Skin epidermis (tissue), 12 donors: ENCODE data around the gene SNX9.
"Not testable (repeated sequence)": the region's sequence is repeated elsewhere in the genome, so short reads cannot be mapped to it uniquely, and the experiment has no call there.

ENCODE experiments used
- H3K27ac ChIP-seq, 21 experiments: fragments of 200-600 bp; sonication (generic) in 11 of 21; one replicate each; pipeline ENCODE4 v1.5.0; 2020; ENCODE audit warnings: mild to moderate bottlenecking in 3 of 21, inconsistent platforms in 2 of 21, moderate library complexity in 2 of 21
- H3K4me3 ChIP-seq, 7 experiments: fragments of 200-600 bp; sonication (generic) in 2 of 7; one replicate each; pipeline ENCODE4 v1.5.0; 2020; ENCODE audit warnings: inconsistent platforms in 2 of 7, mild to moderate bottlenecking in 2 of 7, moderate library complexity in 1 of 7

The SNX9 gene

GRCh38 chr6:157905590-157906342 is 82.7 kb downstream of the SNX9 start:
- peak overlapping the region in 3 of 21 experiments; percentile 12 to 34 (median 32) for H3K27ac ChIP-seq
- no peak overlapping the region for H3K4me3 ChIP-seq

DNA sequence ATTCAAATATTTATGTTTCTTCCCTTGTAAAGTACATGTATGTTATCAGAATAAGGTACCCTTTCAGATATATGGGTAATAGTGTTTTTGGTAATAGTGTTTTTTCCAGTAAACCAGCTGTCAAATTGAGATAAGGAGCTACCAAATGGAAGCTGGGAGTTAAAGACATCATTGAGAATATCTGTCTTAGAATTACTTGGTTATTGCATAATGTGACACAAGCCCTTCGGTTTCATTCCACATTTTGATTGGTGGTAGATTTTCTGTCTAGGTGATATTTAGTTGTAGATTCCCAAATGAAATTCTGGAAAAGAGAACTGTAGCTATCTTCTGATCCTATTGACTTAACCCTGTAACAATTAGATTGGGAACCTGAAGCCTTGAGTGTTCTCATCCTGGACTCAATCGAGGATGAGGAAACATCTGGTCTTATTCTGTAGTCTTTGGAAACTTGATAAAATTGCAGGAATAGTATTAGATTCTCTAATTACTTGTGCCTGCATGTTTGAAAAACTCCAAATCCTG is 83.6 kb downstream of the SNX9 start:
- Histone ChIP-seq H3K4me3 (no peak overlapping the region), H3K27ac (peak overlapping the region in 1 of 21 experiments; percentile 32)

- Histone ChIP-seq H3K27ac (peak overlapping the region in 1 of 21 experiments; percentile 18), H3K4me3 (no peak overlapping the region)
Measured at GRCh38 chr6:157907651-157908050, 84.6 kb downstream of the SNX9 start.

DNA sequence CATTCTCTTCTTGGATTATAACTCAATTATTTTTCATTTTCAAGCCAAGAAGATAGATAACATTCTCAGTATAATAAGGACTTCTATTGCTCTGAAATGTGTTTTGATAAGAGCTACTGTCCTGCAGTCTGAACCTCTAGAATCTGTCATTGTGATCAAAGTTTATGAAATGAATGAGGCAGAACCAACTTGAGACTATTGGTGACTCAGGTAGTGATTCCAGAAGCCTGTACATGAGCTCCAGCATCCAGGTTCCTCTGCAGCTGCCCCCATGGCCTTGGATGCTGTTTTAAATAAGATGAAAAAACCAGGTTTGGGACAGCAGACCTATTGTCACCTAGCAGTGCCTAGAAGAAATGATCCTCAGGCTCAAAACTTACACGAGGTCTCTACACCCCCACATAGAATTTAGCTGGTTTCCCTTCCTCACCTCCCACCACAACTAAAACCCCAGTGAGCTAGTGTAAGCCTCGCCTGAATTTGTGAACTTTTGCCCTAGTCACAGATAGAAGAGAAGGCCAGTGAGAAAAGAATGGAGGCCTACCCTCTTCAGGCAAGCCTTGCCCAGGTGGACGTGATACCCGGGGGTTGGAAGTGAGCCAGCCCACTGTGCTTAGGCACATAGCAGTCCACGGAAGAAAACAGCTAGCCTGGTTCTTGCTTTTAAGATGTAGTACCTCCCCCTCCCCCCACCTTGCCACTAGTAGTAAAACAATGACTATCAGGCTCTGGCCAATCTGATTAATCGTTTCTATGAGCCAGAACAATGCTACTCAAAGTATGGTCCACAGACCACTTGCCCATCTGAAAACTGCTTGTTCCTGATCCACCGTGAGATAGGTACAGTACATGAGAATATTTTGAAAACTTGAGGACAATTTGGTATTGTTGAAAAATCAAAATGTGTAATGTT is 85.6 kb downstream of the SNX9 start:
- H3K27ac ChIP-seq: no peak overlapping the region

GRCh38 chr6:157909282-157909664 is 86.2 kb downstream of the SNX9 start:
- no peak overlapping the region for H3K4me3 ChIP-seq
- no peak overlapping the region for H3K27ac ChIP-seq

More for the DNA sequence above, 85.6 kb downstream of the SNX9 start:
- H3K4me3 ChIP-seq: no peak overlapping the region

DNA sequence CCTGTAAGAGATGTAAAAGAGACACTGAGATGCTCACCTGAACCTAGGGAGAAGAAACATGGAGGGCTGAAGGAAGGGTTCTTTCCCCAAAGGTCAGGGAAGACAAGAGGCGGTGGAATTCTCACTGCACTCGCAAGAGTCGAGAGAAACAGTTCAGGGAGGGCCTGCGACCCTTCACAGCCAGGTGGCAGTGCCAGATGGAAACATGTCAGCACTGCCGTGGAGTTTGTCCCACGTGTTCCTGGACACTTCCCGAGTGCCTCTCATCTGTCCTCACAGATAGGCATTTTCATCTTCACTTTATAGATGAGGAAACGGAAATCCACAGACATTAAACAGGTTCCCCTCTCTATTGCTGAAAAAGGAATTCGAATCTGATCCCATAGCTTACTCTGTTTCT is 88.2 kb downstream of the SNX9 start:
- H3K27ac ChIP-seq: no peak overlapping the region

DNA sequence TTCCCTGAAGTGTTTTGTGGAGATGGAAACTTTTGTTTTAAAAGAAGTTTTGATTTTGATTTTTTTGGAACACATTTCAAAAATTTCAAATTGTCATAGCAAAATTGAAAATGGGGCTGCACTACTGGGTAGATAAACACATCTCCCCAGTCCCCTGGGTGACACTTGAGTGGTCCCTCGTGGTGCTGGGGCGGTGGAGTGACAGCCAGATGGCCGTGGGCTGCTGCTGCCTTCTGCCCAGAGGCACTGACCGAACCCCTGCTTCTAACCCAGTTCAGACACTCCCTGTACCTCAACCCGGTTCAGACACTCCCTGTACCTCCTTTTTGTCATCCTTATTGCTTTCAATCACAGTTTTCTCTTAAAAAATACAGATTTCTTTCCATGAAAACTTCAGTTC is 88.7 kb downstream of the SNX9 start:
- Histone ChIP-seq H3K27ac (peak overlapping the region in 4 of 21 experiments; percentile 11 to 35 (median 32)), H3K4me3 (no peak overlapping the region)

More for the DNA sequence above, 88.2 kb downstream of the SNX9 start:
- H3K4me3 ChIP-seq: no peak overlapping the region

DNA sequence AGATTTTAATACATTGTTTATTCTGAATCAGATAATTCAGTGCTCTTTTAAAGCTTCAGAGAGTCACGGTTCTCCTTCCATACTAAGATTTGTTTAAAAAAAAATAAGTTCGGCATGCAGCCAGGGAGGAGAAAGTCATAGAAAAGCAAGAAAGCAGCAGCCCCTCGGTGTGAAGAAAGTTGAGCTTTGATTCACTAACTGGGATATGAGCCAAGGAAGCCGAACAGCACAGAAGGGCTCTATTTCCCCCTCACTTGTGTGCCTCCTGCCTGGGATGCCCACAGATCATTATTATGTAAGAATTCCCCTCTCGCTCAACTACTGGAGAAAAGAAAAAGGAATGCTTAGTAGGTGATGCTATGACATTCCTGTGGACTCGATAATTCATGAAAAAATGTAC is 89.3 kb downstream of the SNX9 start:
- H3K4me3 ChIP-seq: no peak overlapping the region
- peak overlapping the region in 3 of 21 experiments; percentile 29 to 35 (median 34) for H3K27ac ChIP-seq

DNA sequence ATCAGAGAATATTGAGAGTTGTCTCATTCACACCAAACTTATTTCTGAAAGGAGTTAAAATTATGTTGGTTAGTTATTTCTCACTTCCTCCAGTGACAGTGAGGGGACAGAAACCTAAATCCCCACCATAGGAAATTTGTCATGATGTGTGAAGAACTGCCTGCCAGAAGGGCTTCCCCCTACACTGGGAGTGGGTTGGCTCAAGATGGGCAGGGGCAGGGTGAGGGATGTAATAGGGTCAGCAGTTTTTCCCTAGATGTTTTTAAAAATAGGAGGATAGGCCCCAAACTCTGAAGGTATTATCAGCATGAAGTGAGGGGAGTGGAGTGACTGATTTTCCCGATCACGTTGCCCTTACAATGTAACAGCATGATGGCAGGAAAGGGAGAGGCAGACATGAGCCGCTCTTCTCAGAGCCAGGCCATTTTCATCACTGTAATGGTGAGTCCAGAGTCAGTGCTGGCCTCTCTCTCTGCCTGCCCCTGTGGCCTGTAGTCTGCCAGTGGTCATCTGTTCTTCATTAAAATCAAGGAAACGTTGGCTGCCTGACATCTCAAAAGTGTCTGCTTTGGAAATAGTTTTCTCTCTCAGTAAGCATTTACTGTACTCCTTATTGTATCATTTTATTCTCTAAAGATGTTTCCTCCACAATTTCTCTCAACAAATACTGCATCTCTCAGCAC is 98.8 kb downstream of the SNX9 start:
- H3K27ac ChIP-seq: peak overlapping the region in 7 of 21 experiments; percentile 7 to 64 (median 22)
- no peak overlapping the region for H3K4me3 ChIP-seq

- Histone ChIP-seq H3K27ac (no peak overlapping the region), H3K4me3 (no peak overlapping the region)
Measured at GRCh38 chr6:157925771-157926170, 102.7 kb downstream of the SNX9 start.

- no peak overlapping the region for H3K4me3 ChIP-seq
- no peak overlapping the region for H3K27ac ChIP-seq
Measured at GRCh38 chr6:157927011-157927410, 104.0 kb downstream of the SNX9 start.

- no peak overlapping the region for H3K27ac ChIP-seq
Measured at GRCh38 chr6:157928428-157928827, 105.4 kb downstream of the SNX9 start.

GRCh38 chr6:157929076-157929475 is 106.0 kb downstream of the SNX9 start:
- H3K27ac ChIP-seq: no peak overlapping the region
- H3K4me3 ChIP-seq: no peak overlapping the region

More at GRCh38 chr6:157928428-157928827, 105.4 kb downstream of the SNX9 start:
- no peak overlapping the region for H3K4me3 ChIP-seq

DNA sequence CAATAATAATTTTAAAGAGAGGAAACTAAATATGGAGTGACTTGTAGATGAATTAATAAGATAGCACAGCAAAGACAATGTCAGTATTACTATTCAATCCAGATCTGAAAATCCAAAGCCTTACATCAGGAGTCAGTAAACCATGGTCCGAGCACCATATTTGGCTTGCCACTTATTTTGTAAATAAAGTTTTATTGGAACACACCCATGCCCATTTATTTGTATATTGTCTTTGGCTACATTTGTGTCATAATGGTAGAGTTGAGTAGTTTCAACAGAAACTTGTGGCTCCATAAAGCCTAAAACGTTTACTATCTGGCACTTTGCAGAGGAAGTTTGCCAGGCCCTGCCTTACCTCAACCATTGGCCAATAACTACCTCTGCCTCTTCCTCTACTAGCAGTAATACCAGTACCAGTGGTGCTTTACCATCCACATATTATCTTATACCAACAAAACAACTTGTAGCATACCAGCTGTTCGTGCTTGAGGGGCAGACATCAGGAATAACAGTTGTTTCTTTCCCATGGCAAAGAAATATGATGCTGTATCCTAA is 106.8 kb downstream of the SNX9 start:
- H3K4me3 ChIP-seq: no peak overlapping the region
- H3K27ac ChIP-seq: no peak overlapping the region

GRCh38 chr6:157935786-157936185 is 112.7 kb downstream of the SNX9 start:
- H3K4me3 ChIP-seq: no peak overlapping the region
- H3K27ac ChIP-seq: no peak overlapping the region

GRCh38 chr6:157937318-157937717 is 114.3 kb downstream of the SNX9 start:
- Histone ChIP-seq H3K27ac (no peak overlapping the region), H3K4me3 (no peak overlapping the region)

- Histone ChIP-seq H3K27ac (no peak overlapping the region), H3K4me3 (no peak overlapping the region)
Measured at GRCh38 chr6:157937916-157938315, 114.9 kb downstream of the SNX9 start.

GRCh38 chr6:157940375-157941036 is 117.5 kb downstream of the SNX9 start:
- not testable (repeated sequence) for H3K27ac ChIP-seq, H3K4me3 ChIP-seq
